ENCODE data around the gene KLHL6.
"Not testable (repeated sequence)": the region's sequence is repeated elsewhere in the genome, so short reads cannot be mapped to it uniquely, and the experiment has no call there.

DNA sequence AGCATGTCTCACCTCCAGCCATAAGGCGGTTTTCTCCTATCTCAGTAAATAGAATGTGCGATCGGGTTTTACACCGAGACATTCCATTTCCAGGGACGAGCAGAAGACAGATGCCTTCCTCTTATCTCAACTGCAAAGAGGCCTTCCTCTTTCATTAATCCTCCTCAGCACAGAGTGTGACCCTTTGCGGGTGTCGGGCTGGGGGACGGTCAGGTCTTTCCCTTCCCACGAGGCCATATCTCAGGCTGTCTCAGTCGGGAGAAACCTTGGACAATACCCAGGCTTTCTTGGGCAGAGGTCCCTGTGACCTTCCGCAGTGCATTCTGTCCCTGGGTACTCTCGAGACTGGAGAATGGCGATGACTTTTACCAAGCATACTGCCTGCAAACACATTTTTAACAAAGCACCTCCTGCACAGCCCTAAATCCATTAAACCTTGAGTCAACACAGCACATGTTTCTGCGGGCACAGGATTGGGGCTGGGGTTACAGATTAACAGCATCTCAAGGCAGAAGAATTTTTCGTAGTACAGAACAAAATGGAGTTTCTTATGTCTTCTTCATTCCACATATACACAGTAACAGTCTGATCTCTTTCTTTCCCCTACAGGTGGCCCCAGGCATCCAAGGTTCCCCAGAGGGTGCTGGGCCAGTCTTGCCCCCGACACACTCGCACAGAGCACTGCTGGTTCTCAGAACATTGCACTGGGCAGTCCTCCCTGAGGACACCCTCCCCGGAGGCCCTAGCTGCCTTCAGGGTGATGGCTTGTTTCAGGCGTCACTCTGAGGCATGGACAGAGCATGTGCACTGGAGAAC lies 34.6 kb downstream of the KLHL6 start:
- TF ChIP-seq, protein P1, sequence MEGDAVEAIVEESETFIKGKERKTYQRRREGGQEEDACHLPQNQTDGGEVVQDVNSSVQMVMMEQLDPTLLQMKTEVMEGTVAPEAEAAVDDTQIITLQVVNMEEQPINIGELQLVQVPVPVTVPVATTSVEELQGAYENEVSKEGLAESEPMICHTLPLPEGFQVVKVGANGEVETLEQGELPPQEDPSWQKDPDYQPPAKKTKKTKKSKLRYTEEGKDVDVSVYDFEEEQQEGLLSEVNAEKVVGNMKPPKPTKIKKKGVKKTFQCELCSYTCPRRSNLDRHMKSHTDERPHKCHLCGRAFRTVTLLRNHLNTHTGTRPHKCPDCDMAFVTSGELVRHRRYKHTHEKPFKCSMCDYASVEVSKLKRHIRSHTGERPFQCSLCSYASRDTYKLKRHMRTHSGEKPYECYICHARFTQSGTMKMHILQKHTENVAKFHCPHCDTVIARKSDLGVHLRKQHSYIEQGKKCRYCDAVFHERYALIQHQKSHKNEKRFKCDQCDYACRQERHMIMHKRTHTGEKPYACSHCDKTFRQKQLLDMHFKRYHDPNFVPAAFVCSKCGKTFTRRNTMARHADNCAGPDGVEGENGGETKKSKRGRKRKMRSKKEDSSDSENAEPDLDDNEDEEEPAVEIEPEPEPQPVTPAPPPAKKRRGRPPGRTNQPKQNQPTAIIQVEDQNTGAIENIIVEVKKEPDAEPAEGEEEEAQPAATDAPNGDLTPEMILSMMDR (IDR thresholded peaks at IDR 0.05), result not testable (repeated sequence)
- TF ChIP-seq POLR2A (IDR thresholded peaks at IDR 0.05), result not testable (repeated sequence)

All from suprapubic skin (tissue), 3 donors.